Measurements from ENCODE around the gene PTX3.

GRCh38 chr3:157394411-157394810, 42.2 kb upstream of the PTX3 start:
- TF ChIP-seq CTCF (conservative IDR thresholded peaks at IDR 0.05; ENCODE audit: low read depth, low read length): no peak
- no peak for TF ChIP-seq EZH2 (IDR thresholded peaks at IDR 0.05; ENCODE audit: borderline replicate concordance, low read depth, low read length, poor library complexity, severe bottlenecking)

Data from A673 (cell line).